ENCODE measurements around the gene IDI2.

Gene IDI2

GRCh38 chr10:976316-976715 is 49.3 kb downstream of the IDI2 start:
- no peak for DNase-seq

- DNase-seq, result no peak
Measured at GRCh38 chr10:974785-975074, 50.9 kb downstream of the IDI2 start.

GRCh38 chr10:974038-974784 is 51.4 kb downstream of the IDI2 start:
- DNase-seq, result no peak

- DNase-seq, result no peak
Measured at GRCh38 chr10:972763-973162, 52.9 kb downstream of the IDI2 start.

- DNase-seq, result no peak
Measured at GRCh38 chr10:971613-972012, 54.0 kb downstream of the IDI2 start.

- no peak for DNase-seq
Measured at GRCh38 chr10:971150-971542, 54.5 kb downstream of the IDI2 start.

GRCh38 chr10:970311-971149 is 55.1 kb downstream of the IDI2 start:
- DNase-seq, result no peak

DNA sequence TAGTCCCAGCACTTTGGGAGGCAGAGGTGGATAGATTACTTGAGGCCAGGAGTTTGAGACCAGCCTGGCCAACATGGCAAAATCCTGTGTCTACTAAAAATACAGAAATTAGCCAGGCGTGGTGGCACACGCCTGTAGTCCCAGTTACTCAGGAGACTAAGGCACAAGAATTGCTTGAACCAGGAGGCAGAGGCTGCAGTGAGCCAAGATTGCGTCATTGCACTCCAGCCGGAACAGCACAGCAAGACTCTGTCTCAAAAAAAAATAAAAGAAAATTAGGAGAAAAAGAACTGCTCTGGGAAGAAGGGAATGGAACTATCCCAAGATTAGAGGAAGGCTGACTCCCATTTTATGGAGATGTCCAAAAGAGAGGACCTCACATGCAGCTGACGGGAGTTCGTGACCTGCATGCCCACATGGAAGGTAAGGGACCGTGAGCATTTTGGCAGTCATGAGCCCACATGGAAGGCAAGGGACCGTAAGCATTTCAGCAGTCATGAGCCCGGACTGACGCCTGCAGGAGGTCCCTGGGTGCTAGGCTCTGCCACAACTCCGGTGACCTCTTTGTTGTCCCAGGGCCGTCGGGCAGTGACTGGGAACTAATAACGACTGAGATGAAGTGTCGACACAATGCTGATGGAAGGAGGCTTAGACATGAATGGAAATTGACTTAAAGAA is 56.0 kb downstream of the IDI2 start:
- DNase-seq, result no peak

Measured in RPMI8226 (cell line).